IPS-20b (cell line): ENCODE results near the gene TRPM3.
"Not testable (repeated sequence)": the region's sequence is repeated elsewhere in the genome, so short reads cannot be mapped to it uniquely, and the experiment has no call there.

Source experiments
- H3K27ac ChIP-seq: one replicate; pipeline ENCODE4 v1.5.1; 2013; ENCODE audit warnings: low read length
- H3K27me3 ChIP-seq: 2 replicates; pipeline ENCODE4 v1.6.1; 2013; ENCODE audit warnings: mild to moderate bottlenecking, low read length, inconsistent platforms; ENCODE audit not compliant: insufficient read depth
- H3K36me3 ChIP-seq: 2 replicates; pipeline ENCODE4 v1.6.1; 2013; ENCODE audit warnings: low read depth, mild to moderate bottlenecking, inconsistent platforms, low read length, moderate library complexity; ENCODE audit not compliant: insufficient read depth
- H3K4me1 ChIP-seq: 2 replicates; pipeline ENCODE4 v1.6.1; 2013; ENCODE audit warnings: mild to moderate bottlenecking, control low read depth, inconsistent platforms, low read length, moderate library complexity; ENCODE audit not compliant: insufficient read depth
- H3K4me3 ChIP-seq: 2 replicates; pipeline ENCODE4 v1.5.1; 2013; ENCODE audit warnings: mild to moderate bottlenecking, low read length, inconsistent platforms
- H3K9ac ChIP-seq: 2 replicates; pipeline ENCODE4 v1.6.1; 2013; ENCODE audit warnings: low read depth, mild to moderate bottlenecking, inconsistent platforms, low read length, moderate library complexity
- H3K9me3 ChIP-seq: 2 replicates; pipeline ENCODE4 v1.6.1; 2013; ENCODE audit warnings: mild to moderate bottlenecking, low read depth, low read length, inconsistent platforms; ENCODE audit not compliant: insufficient read depth

TRPM3 gene

DNA sequence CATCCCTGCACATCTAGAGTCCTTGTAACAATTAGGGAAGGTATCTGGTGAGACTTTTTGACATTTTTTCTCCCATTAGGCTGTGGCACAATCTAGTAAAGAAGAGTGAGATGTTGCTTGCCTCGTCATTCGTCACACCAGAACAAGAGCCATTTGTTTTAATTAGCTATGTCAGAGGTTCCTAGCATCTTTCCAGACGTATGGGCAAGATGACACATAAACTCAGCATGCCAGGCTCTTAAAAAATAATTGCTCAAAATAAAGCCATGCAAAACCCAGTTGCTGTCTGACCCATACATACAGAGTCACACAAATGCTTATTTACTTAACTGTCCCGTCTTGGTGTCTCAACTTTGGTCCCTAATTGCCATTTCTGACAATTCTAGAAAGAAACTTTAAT, 125.9 kb downstream of the TRPM3 start:
- no peak overlapping the region for H3K27ac ChIP-seq
- no peak overlapping the region for H3K4me3 ChIP-seq
- no peaks in the 10 kb centered on the region for H3K36me3 ChIP-seq
- H3K4me1 ChIP-seq, result peaks cover 6% of the 10 kb centered on the region; the same call in 1 of the 2 replicates
- H3K27me3 ChIP-seq, result no peaks in the 10 kb centered on the region; the same call in 1 of the 2 replicates
- H3K9me3 ChIP-seq, result no peaks in the 10 kb centered on the region
- H3K9ac ChIP-seq, result no peak overlapping the region

DNA sequence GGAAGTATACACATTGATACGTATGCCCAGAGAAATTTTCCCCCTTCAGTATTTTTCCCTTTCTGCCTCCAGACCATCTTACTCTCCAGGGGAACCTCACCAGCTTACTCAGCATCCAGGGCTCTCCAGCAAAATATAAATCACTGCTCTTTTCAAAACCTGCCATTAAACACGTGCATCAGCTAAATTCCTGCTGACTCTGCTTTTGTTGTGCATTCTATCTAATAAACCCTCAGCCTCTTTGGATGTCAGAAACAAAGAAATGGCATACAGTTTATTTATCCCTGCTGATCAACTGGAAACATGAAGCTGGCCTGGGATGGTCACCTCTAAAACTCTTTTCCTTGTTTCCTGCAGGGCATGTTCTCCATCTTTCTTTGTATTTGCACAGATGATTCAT, 126.8 kb downstream of the TRPM3 start:
- Histone ChIP-seq H3K4me3 (no peak overlapping the region), H3K27me3 (no peaks in the 10 kb centered on the region; the same call in 1 of the 2 replicates), H3K9me3 (no peaks in the 10 kb centered on the region), H3K27ac (no peak overlapping the region), H3K4me1 (peaks cover 2% of the 10 kb centered on the region; the same call in 1 of the 2 replicates), H3K36me3 (no peaks in the 10 kb centered on the region), H3K9ac (no peak overlapping the region)

- H3K4me3 ChIP-seq, result no peak overlapping the region
- H3K36me3 ChIP-seq, result no peaks in the 10 kb centered on the region
- H3K9ac ChIP-seq, result no peak overlapping the region
- H3K27me3 ChIP-seq, result no peaks in the 10 kb centered on the region
- H3K27ac ChIP-seq, result no peak overlapping the region
- H3K4me1 ChIP-seq, result no peaks in the 10 kb centered on the region
- no peaks in the 10 kb centered on the region; the same call in 1 of the 2 replicates for H3K9me3 ChIP-seq
Observed at GRCh38 chr9:70988551-70988950, 132.9 kb downstream of the TRPM3 start.

DNA sequence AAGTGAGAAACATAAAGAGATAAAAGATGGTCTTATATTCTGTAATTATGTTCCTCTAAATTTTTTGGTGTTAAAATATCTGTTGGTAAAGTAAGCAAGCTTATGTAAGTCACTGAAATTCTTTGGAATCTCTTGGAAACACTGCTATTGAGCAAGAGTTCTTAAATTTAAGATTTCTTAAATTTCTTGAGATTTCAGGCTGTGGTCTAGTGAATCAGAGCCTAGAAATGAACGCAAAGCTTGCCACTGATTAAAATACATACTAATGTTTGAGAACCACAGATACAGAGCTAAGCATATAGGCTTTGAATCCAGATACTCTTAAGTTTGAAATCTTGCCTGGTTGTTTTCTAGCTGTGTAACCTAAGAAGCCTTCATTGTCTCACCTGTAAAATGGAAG, 133.4 kb downstream of the TRPM3 start:
- no peaks in the 10 kb centered on the region for H3K4me1 ChIP-seq
- H3K27ac ChIP-seq, result no peak overlapping the region
- no peaks in the 10 kb centered on the region for H3K36me3 ChIP-seq
- H3K27me3 ChIP-seq, result no peaks in the 10 kb centered on the region
- no peaks in the 10 kb centered on the region; the same call in 1 of the 2 replicates for H3K9me3 ChIP-seq
- no peak overlapping the region for H3K9ac ChIP-seq
- H3K4me3 ChIP-seq, result no peak overlapping the region

DNA sequence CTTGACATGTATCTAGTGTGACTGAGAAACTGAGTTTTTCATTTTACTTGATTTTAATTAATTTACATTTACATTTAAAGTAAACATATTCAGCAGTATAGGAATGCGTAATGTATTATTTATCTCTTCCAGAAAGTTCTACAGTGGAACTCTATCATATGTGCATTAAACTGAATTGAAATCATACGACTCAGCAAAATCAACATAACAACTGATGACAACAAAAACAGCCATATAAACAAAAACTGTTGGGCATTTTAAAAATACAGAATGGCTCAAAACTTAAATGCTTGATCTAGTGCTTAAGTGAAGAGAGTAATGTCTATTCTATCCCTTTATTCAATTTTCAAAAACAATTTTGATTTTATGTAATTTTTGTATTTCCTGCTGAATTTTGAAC, 134.4 kb downstream of the TRPM3 start:
- H3K27ac ChIP-seq, result no peak overlapping the region
- H3K9me3 ChIP-seq, result no peaks in the 10 kb centered on the region; the same call in 1 of the 2 replicates
- H3K9ac ChIP-seq, result no peak overlapping the region
- no peaks in the 10 kb centered on the region for H3K27me3 ChIP-seq
- no peak overlapping the region for H3K4me3 ChIP-seq
- no peaks in the 10 kb centered on the region for H3K4me1 ChIP-seq
- no peaks in the 10 kb centered on the region for H3K36me3 ChIP-seq

- H3K27ac ChIP-seq, result no peak overlapping the region
- H3K9ac ChIP-seq, result no peak overlapping the region
- H3K4me3 ChIP-seq, result no peak overlapping the region
- H3K27me3 ChIP-seq, result no peaks in the 10 kb centered on the region
- H3K4me1 ChIP-seq, result no peaks in the 10 kb centered on the region
- no peaks in the 10 kb centered on the region for H3K36me3 ChIP-seq
- no peaks in the 10 kb centered on the region; the same call in 1 of the 2 replicates for H3K9me3 ChIP-seq
Observed at GRCh38 chr9:70983723-70984295, 137.6 kb downstream of the TRPM3 start.

DNA sequence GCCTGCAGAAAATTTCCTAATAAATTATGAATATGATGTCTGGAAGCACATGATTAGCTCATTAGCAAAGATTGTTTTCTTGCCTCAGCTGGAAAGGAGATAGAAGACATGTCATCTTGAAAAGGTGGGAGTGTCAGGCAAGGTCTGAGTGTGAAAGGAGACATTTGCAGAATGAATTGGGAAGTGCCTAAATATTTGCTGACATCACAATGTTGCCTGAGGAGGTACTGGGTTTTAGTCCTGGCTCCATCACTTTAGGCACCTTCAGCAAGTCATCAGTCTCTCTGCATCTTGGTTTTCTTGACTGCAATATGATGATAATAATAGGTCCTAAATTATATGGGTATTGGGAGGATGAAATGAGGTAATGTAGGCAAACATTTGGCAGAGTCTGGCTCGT, 140.1 kb downstream of the TRPM3 start:
- Histone ChIP-seq H3K4me1 (no peaks in the 10 kb centered on the region), H3K36me3 (no peaks in the 10 kb centered on the region), H3K27ac (no peak overlapping the region), H3K9me3 (no peaks in the 10 kb centered on the region; the same call in 1 of the 2 replicates), H3K27me3 (no peaks in the 10 kb centered on the region), H3K9ac (no peak overlapping the region), H3K4me3 (no peak overlapping the region)

DNA sequence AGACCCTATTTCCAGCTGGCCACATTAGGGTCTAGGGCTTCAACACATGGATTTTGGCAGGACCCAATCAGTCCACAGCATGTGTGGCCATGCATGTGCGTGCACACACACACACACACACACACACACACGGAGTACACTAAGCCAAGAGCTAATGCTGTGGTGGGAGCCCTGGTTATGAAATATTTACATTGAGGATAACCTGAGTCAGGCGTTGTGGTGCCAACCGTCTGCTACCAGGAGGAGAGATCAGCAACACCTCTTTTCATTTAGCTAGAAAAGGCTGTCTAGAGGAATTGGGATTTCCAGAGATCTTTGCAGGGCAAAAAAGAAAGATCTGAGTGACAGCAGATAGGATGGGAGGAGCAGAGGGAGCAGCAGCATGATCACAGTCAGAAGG, 141.5 kb downstream of the TRPM3 start:
- Histone ChIP-seq H3K9me3 (no peaks in the 10 kb centered on the region; the same call in 1 of the 2 replicates), H3K27ac (no peak overlapping the region), H3K9ac (no peak overlapping the region), H3K36me3 (no peaks in the 10 kb centered on the region), H3K4me1 (no peaks in the 10 kb centered on the region), H3K4me3 (no peak overlapping the region), H3K27me3 (no peaks in the 10 kb centered on the region)

GRCh38 chr9:70978085-70978484, 143.3 kb downstream of the TRPM3 start:
- Histone ChIP-seq H3K9me3 (no peaks in the 10 kb centered on the region), H3K36me3 (no peaks in the 10 kb centered on the region), H3K4me3 (no peak overlapping the region), H3K9ac (no peak overlapping the region), H3K27me3 (no peaks in the 10 kb centered on the region), H3K27ac (no peak overlapping the region), H3K4me1 (no peaks in the 10 kb centered on the region)

- Histone ChIP-seq H3K36me3 (no peaks in the 10 kb centered on the region), H3K27me3 (no peaks in the 10 kb centered on the region), H3K4me3 (no peak overlapping the region), H3K4me1 (no peaks in the 10 kb centered on the region), H3K27ac (no peak overlapping the region), H3K9ac (no peak overlapping the region), H3K9me3 (no peaks in the 10 kb centered on the region)
Observed at GRCh38 chr9:70975821-70976220, 145.6 kb downstream of the TRPM3 start.

- H3K27me3 ChIP-seq, result no peaks in the 10 kb centered on the region
- no peaks in the 10 kb centered on the region for H3K9me3 ChIP-seq
- no peak overlapping the region for H3K27ac ChIP-seq
- no peak overlapping the region for H3K4me3 ChIP-seq
- H3K36me3 ChIP-seq, result no peaks in the 10 kb centered on the region
- no peaks in the 10 kb centered on the region; the same call in 1 of the 2 replicates for H3K4me1 ChIP-seq
- no peak overlapping the region for H3K9ac ChIP-seq
Observed at GRCh38 chr9:70971723-70972122, 149.7 kb downstream of the TRPM3 start.

DNA sequence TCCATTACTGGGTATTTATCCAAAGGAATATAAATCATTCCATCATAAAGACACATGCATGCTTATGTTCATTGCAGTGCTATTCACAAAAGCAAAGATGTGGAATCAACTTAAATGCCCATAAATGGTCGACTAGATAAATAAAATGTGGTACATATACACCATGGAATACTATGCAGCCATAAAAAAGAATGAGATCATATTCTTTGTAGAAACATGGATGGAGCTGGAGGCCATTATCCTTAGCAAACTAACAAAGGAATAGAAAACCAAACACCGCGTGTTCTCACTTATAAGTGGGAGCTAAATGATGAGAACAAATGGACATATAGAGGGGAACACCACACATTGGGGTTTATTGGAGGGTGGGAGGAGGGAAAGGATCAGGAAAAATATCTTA, 155.0 kb downstream of the TRPM3 start:
- H3K9ac ChIP-seq, H3K27me3 ChIP-seq, H3K27ac ChIP-seq, H3K36me3 ChIP-seq, H3K9me3 ChIP-seq, H3K4me3 ChIP-seq, H3K4me1 ChIP-seq: not testable (repeated sequence)
